H1 (cell line): ENCODE results near the gene REM1. TPM values are rescaled to one million over a fixed set of nuclear protein-coding genes. Genes with fewer than 3 reads are reported as not detected.

ENCODE experiments used
- CTCF ChIA-PET: fragments of 300-600 bp; sonication (Branson Sonifier 250); formaldehyde crosslinking; loops from one replicate; lab custom pipeline; 2021; ENCODE audit not compliant: partially characterized antibody; lab: Charles Lee
- POLR2A ChIA-PET: fragments of 300-600 bp; sonication (Branson Sonifier 250); formaldehyde crosslinking; loops from one replicate; lab custom pipeline; 2021; ENCODE audit warnings: inconsistent platforms; ENCODE audit not compliant: partially characterized antibody; lab: Charles Lee
- DNase-seq, 2 experiments: peaks; one replicate each; pipeline versions ENCODE4 v3.0.0 to v3.0.0-alpha.2; 2010 to 2022; ENCODE audit warnings: low spot score in 2 of 2, low read depth in 1 of 2, mixed read lengths in 1 of 2
- FAIRE-seq: peaks from 2 replicates; lab custom pipeline; 2011; peaks lifted over from hg19 to GRCh38; lab: Jason Lieb, UNC
- H2AFZ ChIP-seq: 2 replicates; pipeline ENCODE4 v1.8.1; 2012; ENCODE audit warnings: low read length, inconsistent platforms
- H2AK5ac ChIP-seq: 2 replicates; pipeline ENCODE4 v1.6.1; 2013; ENCODE audit warnings: low read depth, low read length
- H2BK120ac ChIP-seq: replicated peaks from 2 replicates; pipeline ENCODE3; 2013; ENCODE audit warnings: low read depth, low read length, inconsistent platforms
- H2BK12ac ChIP-seq: 2 replicates; pipeline ENCODE4 v1.6.1; 2013; ENCODE audit warnings: low read depth, low read length
- H2BK15ac ChIP-seq: 2 replicates; pipeline ENCODE4 v1.6.1; 2013; ENCODE audit warnings: low read length
- H2BK20ac ChIP-seq: 2 replicates; pipeline ENCODE4 v1.6.1; 2013; ENCODE audit warnings: low read length
- H2BK5ac ChIP-seq: 2 replicates; pipeline ENCODE4 v1.6.1; 2013; ENCODE audit warnings: low read depth, low read length
- H3K14ac ChIP-seq: 2 replicates; pipeline ENCODE4 v1.6.1; 2013; ENCODE audit warnings: inconsistent platforms; ENCODE audit not compliant: insufficient read length
- H3K18ac ChIP-seq: 2 replicates; pipeline ENCODE4 v1.6.1; 2013; ENCODE audit warnings: low read length; ENCODE audit errors: extremely low read depth
- H3K23ac ChIP-seq: 2 replicates; pipeline ENCODE4 v1.6.1; 2013; ENCODE audit warnings: inconsistent platforms; ENCODE audit not compliant: insufficient read length
- H3K23me2 ChIP-seq: 2 replicates; pipeline ENCODE4 v1.6.1; 2013; ENCODE audit warnings: low read depth, low read length
- H3K27ac ChIP-seq: 2 replicates; pipeline ENCODE4 v1.6.1; 2011; ENCODE audit warnings: low read depth, low read length, inconsistent platforms
- H3K27me3 ChIP-seq, 4 experiments: replicated peaks in 1 of 4; 1 replicate in 1 of 4; 2 replicates in 3 of 4; pipeline versions ENCODE4 v1.6.1 to v1.8.1; 2011 to 2013; ENCODE audit warnings: low read length in 3 of 4, mild to moderate bottlenecking in 3 of 4, inconsistent platforms in 2 of 4, mixed read lengths in 2 of 4, moderate library complexity in 1 of 4; ENCODE audit not compliant: control insufficient read depth in 3 of 4, insufficient read depth in 3 of 4; ENCODE audit errors: extremely low read depth in 1 of 4
- H3K36me3 ChIP-seq, 4 experiments: 2 replicates each; pipeline versions ENCODE4 v1.6.1 to v1.8.1; 2011 to 2013; ENCODE audit warnings: mild to moderate bottlenecking in 4 of 4, low read length in 3 of 4, moderate library complexity in 2 of 4, control low read depth in 1 of 4, inconsistent platforms in 1 of 4; ENCODE audit not compliant: insufficient read depth in 4 of 4, control insufficient read depth in 2 of 4
- H3K4ac ChIP-seq: replicated peaks from 2 replicates; pipeline ENCODE3; 2013; ENCODE audit warnings: low read length, low read depth, mixed read lengths, inconsistent platforms; ENCODE audit not compliant: insufficient read length
- H3K4me1 ChIP-seq, 4 experiments: replicated peaks in 1 of 4; 1 replicate in 1 of 4; 2 replicates in 3 of 4; pipeline versions ENCODE4 v1.6.1 to v1.8.1; 2011 to 2013; ENCODE audit warnings: low read length in 3 of 4, inconsistent platforms in 2 of 4, mixed read lengths in 1 of 4; ENCODE audit not compliant: insufficient read depth in 4 of 4, control insufficient read depth in 3 of 4
- H3K4me2 ChIP-seq, 2 experiments: 2 replicates each; pipeline versions ENCODE4 v1.6.1 to v1.8.1; 2011 to 2013; ENCODE audit warnings: low read depth in 2 of 2, low read length in 2 of 2, control low read depth in 1 of 2, inconsistent platforms in 1 of 2, mild to moderate bottlenecking in 1 of 2; ENCODE audit not compliant: insufficient read depth in 1 of 2
- H3K4me3 ChIP-seq, 4 experiments: fragments of 200-600, 300-600 bp in 1 of 4; sonication (generic), shearing (Covaris generic), sonication (Bioruptor Twin) in 1 of 4; 2 replicates each; pipeline versions ENCODE4 v1.5.1 to v1.8.1; 2011 to 2016; ENCODE audit warnings: low read length in 4 of 4, low read depth in 3 of 4, control low read depth in 2 of 4, inconsistent platforms in 2 of 4, mild to moderate bottlenecking in 2 of 4, mixed read lengths in 1 of 4, moderate library complexity in 1 of 4; ENCODE audit not compliant: insufficient read depth in 2 of 4; ENCODE audit errors: extremely low read depth in 1 of 4
- H3K56ac ChIP-seq: replicated peaks from 2 replicates; pipeline ENCODE3; 2013; ENCODE audit warnings: low read depth, mild to moderate bottlenecking, mixed read lengths, low read length, inconsistent platforms; ENCODE audit not compliant: insufficient read length
- H3K79me1 ChIP-seq: 2 replicates; pipeline ENCODE4 v1.6.1; 2013; ENCODE audit warnings: low read depth, low read length, control low read depth
- H3K79me2 ChIP-seq, 2 experiments: 2 replicates each; pipeline versions ENCODE4 v1.6.1 to v1.8.1; 2012 to 2013; ENCODE audit warnings: low read length in 2 of 2, mild to moderate bottlenecking in 2 of 2, inconsistent platforms in 1 of 2; ENCODE audit not compliant: insufficient read depth in 2 of 2, control insufficient read depth in 1 of 2
- H3K9ac ChIP-seq, 4 experiments: replicated peaks in 1 of 4; 1 replicate in 1 of 4; 2 replicates in 3 of 4; pipeline versions ENCODE4 v1.6.1 to v1.8.1; 2011 to 2013; ENCODE audit warnings: low read depth in 3 of 4, low read length in 3 of 4, control low read depth in 2 of 4, mild to moderate bottlenecking in 2 of 4, moderate library complexity in 2 of 4, inconsistent platforms in 1 of 4; ENCODE audit errors: extremely low read depth in 1 of 4
- H3K9me3 ChIP-seq, 2 experiments: 2 replicates each; pipeline versions ENCODE4 v1.6.1 to v1.8.1; 2012 to 2013; ENCODE audit warnings: mild to moderate bottlenecking in 2 of 2, moderate library complexity in 2 of 2, control low read depth in 1 of 2, inconsistent platforms in 1 of 2, low read depth in 1 of 2, low read length in 1 of 2, mixed read lengths in 1 of 2; ENCODE audit not compliant: insufficient read depth in 2 of 2
- H4K20me1 ChIP-seq, 2 experiments: replicated peaks in 1 of 2; 2 replicates each; pipeline versions ENCODE3 to v1.8.1; 2011 to 2013; ENCODE audit warnings: inconsistent platforms in 2 of 2, low read length in 2 of 2, mild to moderate bottlenecking in 1 of 2; ENCODE audit not compliant: insufficient read depth in 2 of 2, control insufficient read depth in 1 of 2
- H4K5ac ChIP-seq: 2 replicates; pipeline ENCODE4 v1.6.1; 2013; ENCODE audit warnings: low read length, low read depth, mixed read lengths, inconsistent platforms; ENCODE audit not compliant: insufficient read length
- H4K8ac ChIP-seq: 2 replicates; pipeline ENCODE4 v1.8.0; 2013; ENCODE audit warnings: mild to moderate bottlenecking, moderate library complexity, low read length, inconsistent platforms; ENCODE audit not compliant: insufficient read depth; ENCODE audit errors: extremely low read depth
- H4K91ac ChIP-seq: replicated peaks from 2 replicates; pipeline ENCODE3; 2013; ENCODE audit warnings: low read length, mixed read lengths, inconsistent platforms; ENCODE audit not compliant: insufficient read length
- CHD1 ChIP-seq: IDR thresholded peaks from 2 replicates; pipeline ENCODE4 v1.6.1; 2012; ENCODE audit warnings: low read depth, low read length, improper control_type of control experiment
- POLR2A ChIP-seq, 2 experiments: IDR thresholded peaks; 1 replicate in 1 of 2; 2 replicates in 1 of 2; pipeline ENCODE4 v1.6.1; 2011; ENCODE audit warnings: low read depth in 2 of 2, low read length in 2 of 2, mild to moderate bottlenecking in 2 of 2; ENCODE audit errors: control extremely low read depth in 1 of 2
- RAD21 ChIP-seq, 2 experiments: IDR thresholded peaks in 1 of 2; conservative IDR thresholded peaks in 1 of 2; 2 replicates each; pipeline ENCODE4 v1.6.1; 2011; ENCODE audit warnings: low read depth in 2 of 2, low read length in 2 of 2, improper control_type of control experiment in 1 of 2, inconsistent platforms in 1 of 2, mild to moderate bottlenecking in 1 of 2, moderate library complexity in 1 of 2
- SIRT6 ChIP-seq: IDR thresholded peaks from one replicate; pipeline ENCODE4 v1.7.1; 2012; ENCODE audit warnings: low read length, inconsistent platforms
- TCF12 ChIP-seq: IDR thresholded peaks from 2 replicates; pipeline ENCODE4 v1.6.1; 2011; ENCODE audit warnings: low read depth, mild to moderate bottlenecking, low read length
- WGBS, 2 experiments: shearing (Covaris generic) in 1 of 2; methylation state at CpG; one replicate each; pipeline versions ENCODE4 v1.1.6 to v1.1.7; 2013 to 2015; ENCODE audit warnings: low lambda C conversion rate in 2 of 2, mixed read lengths in 2 of 2, inconsistent platforms in 1 of 2, low coverage in 1 of 2, missing lambda C conversion rate in 1 of 2; ENCODE audit not compliant: insufficient replicate concordance in 2 of 2, insufficient coverage in 1 of 2, insufficient read length in 1 of 2; ENCODE audit errors: extremely low coverage in 1 of 2, missing lambda C conversion rate in 1 of 2; 5-methylcytosine and 5-hydroxymethylcytosine counted together
- polyA plus RNA-seq, 7 experiments: library from polyadenylated mRNA; depleted of rRNA in 3 of 7; stranded (reverse) in 5 of 7; unstranded in 2 of 7; fragments of >200 nt in 5 of 7; fragments of 200-250 nt in 2 of 7; gene quantifications; 1 replicate in 5 of 7; 2 replicates in 1 of 7; 4 replicates in 1 of 7; pipeline versions ENCODE4 v1.2.1 to v1.2.3, GENCODE V29; 2011 to 2013; ENCODE audit warnings: missing spikeins in 2 of 7, mixed read lengths in 2 of 7
- total RNA-seq: library from RNA; stranded (reverse); fragmentation: NEBNext Ultra II Directional; extraction: Animal tissue kit (Norgen Biotek cat#: 25700); gene quantifications from 2 replicates; pipeline ENCODE4 v1.2.1, GENCODE V29; 2021

REM1 gene
- total and polyA plus RNA-seq, 2 of the 8 experiments (the other 6 are each of a cell fraction or from before 2014, with no cell fraction given), result 0.05 TPM; not detected in 1

GRCh38 chr20:31476643-31477215 lies 1.6 kb downstream of the REM1 start:
- H3K18ac ChIP-seq, result no peak overlapping the region
- no peak overlapping the region for H2BK120ac ChIP-seq
- ChIA-PET POLR2A (no interaction called here), CTCF (no interaction called here)
- no peak for FAIRE-seq
- H3K4ac ChIP-seq, result no peak overlapping the region
- no peak overlapping the region for H3K14ac ChIP-seq
- no peaks in the 10 kb centered on the region for H3K79me1 ChIP-seq
- H3K23me2 ChIP-seq, result no peaks in the 10 kb centered on the region
- no peaks in the 10 kb centered on the region for H4K20me1 ChIP-seq
- H2AK5ac ChIP-seq, result no peak overlapping the region
- peaks cover 70 to 86% of the 10 kb centered on the region in 2 experiments for H3K9me3 ChIP-seq
- H4K5ac ChIP-seq, result no peak overlapping the region
- H3K4me1 ChIP-seq, result no peaks in the 10 kb centered on the region
- no peak overlapping the region for H3K4me3 ChIP-seq
- no peak overlapping the region for H3K27ac ChIP-seq
- H3K27me3 ChIP-seq, result no peaks in the 10 kb centered on the region
- no peak overlapping the region for H2BK20ac ChIP-seq
- H3K79me2 ChIP-seq, result no peaks in the 10 kb centered on the region
- no peak overlapping the region for H2BK5ac ChIP-seq
- no peak overlapping the region for H2BK15ac ChIP-seq
- H2BK12ac ChIP-seq, result no peak overlapping the region
- H3K23ac ChIP-seq, result no peak overlapping the region
- no peak for DNase-seq
- H4K91ac ChIP-seq, result no peak overlapping the region
- no peak overlapping the region for H3K9ac ChIP-seq
- TF ChIP-seq SIRT6 (no peak), TCF12 (no peak), RAD21 (IDR thresholded peaks at IDR 0.05 in 1 of 2, conservative IDR thresholded peaks at IDR 0.05 in 1 of 2; ENCODE audit: low read depth in 2 of 2, low read length in 2 of 2) (no peak), CHD1 (no peak), POLR2A (IDR thresholded peaks at IDR 0.05; ENCODE audit: control extremely low read depth in 1 of 2, low read depth in 2 of 2, low read length in 2 of 2) (no peak)
- H3K4me2 ChIP-seq, result no peak overlapping the region
- no peak overlapping the region for H3K56ac ChIP-seq
- WGBS, 2 experiments, result 86% methylated on average over 6 of the region's 6 CpGs; no CpG with 5 or more reads in 1 of the 2 experiments
- no peak overlapping the region for H2AFZ ChIP-seq
- H3K36me3 ChIP-seq, result no peaks in the 10 kb centered on the region
- no peak overlapping the region for H4K8ac ChIP-seq
